ENCODE results near the gene DCLK2. TPM values are rescaled to one million over a fixed set of nuclear protein-coding genes. Genes with fewer than 3 reads are reported as not detected.

DCLK2 gene
- total and polyA plus RNA-seq, 2 of the 8 experiments (the other 6 are each of a cell fraction or from before 2014, with no cell fraction given), result 0.32 to 0.37 TPM

GRCh38 chr4:150211799-150212445 lies 133.7 kb downstream of the DCLK2 start:
- Histone ChIP-seq H2BK120ac (replicated peaks; ENCODE audit: low read depth, low read length) (no peak overlapping the region), H4K20me1 (replicated peaks in 1 of 2; ENCODE audit: control insufficient read depth in 1 of 2, insufficient read depth in 2 of 2, low read length in 2 of 2) (no peaks in the 10 kb centered on the region), H4K91ac (replicated peaks; ENCODE audit: insufficient read length, low read length) (no peak overlapping the region), H4K5ac (ENCODE audit: insufficient read length, low read depth, low read length) (no peak overlapping the region), H3K79me2 (ENCODE audit: control insufficient read depth in 1 of 2, insufficient read depth in 2 of 2, low read length in 2 of 2) (no peaks in the 10 kb centered on the region), H2AK5ac (ENCODE audit: low read depth, low read length) (no peak overlapping the region), H3K14ac (ENCODE audit: insufficient read length) (no peak overlapping the region), H3K18ac (ENCODE audit: extremely low read depth, low read length) (no peak overlapping the region), H3K9me3 (ENCODE audit: insufficient read depth in 2 of 2, low read depth in 1 of 2, low read length in 1 of 2) (no peaks in the 10 kb centered on the region), H3K23ac (ENCODE audit: insufficient read length) (no peak overlapping the region), H2BK20ac (ENCODE audit: low read length) (no peak overlapping the region), H3K4me3 (ENCODE audit: extremely low read depth in 1 of 4, insufficient read depth in 2 of 4, low read depth in 3 of 4, low read length in 4 of 4) (no peak overlapping the region), H3K27me3 (replicated peaks in 1 of 4; ENCODE audit: control insufficient read depth in 3 of 4, extremely low read depth in 1 of 4, insufficient read depth in 3 of 4, low read length in 3 of 4) (no peaks in the 10 kb centered on the region), H3K79me1 (ENCODE audit: low read depth, low read length) (no peaks in the 10 kb centered on the region), H3K4ac (replicated peaks; ENCODE audit: insufficient read length, low read depth, low read length) (no peak overlapping the region), H3K36me3 (ENCODE audit: control insufficient read depth in 2 of 4, insufficient read depth in 4 of 4, low read length in 3 of 4) (no peaks in the 10 kb centered on the region), H2BK15ac (ENCODE audit: low read length) (no peak overlapping the region), H2BK12ac (ENCODE audit: low read depth, low read length) (no peak overlapping the region), H2BK5ac (ENCODE audit: low read depth, low read length) (no peak overlapping the region), H4K8ac (ENCODE audit: extremely low read depth, insufficient read depth, low read length) (no peak overlapping the region), H3K9ac (replicated peaks in 1 of 4; ENCODE audit: extremely low read depth in 1 of 4, low read depth in 3 of 4, low read length in 3 of 4) (no peak overlapping the region), H3K23me2 (ENCODE audit: low read depth, low read length) (no peaks in the 10 kb centered on the region), H3K4me1 (replicated peaks in 1 of 4; ENCODE audit: control insufficient read depth in 3 of 4, insufficient read depth in 4 of 4, low read length in 3 of 4) (peaks cover 0 to 3% (median 0%) of the 10 kb centered on the region in 4 experiments; a peak in 1 of 7 replicates), H2AFZ (ENCODE audit: low read length) (no peak overlapping the region), H3K27ac (ENCODE audit: low read depth, low read length) (no peak overlapping the region), H3K4me2 (ENCODE audit: insufficient read depth in 1 of 2, low read depth in 2 of 2, low read length in 2 of 2) (no peak overlapping the region), H3K56ac (replicated peaks; ENCODE audit: insufficient read length, low read depth, low read length) (no peak overlapping the region)
- no peak for FAIRE-seq
- DNase-seq (ENCODE audit: low read depth in 1 of 2, low spot score in 2 of 2), result no peak
- no peak for TF ChIP-seq SRF (IDR thresholded peaks at IDR 0.05; ENCODE audit: low read depth, low read length)
- TF ChIP-seq BCL11A (IDR thresholded peaks at IDR 0.05; ENCODE audit: low read depth in 2 of 2, low read length in 2 of 2), result no peak
- no peak for TF ChIP-seq USF2 (IDR thresholded peaks at IDR 0.05; ENCODE audit: low read length)
- CTCF ChIA-PET (ENCODE audit: partially characterized antibody), result interaction anchor here (0.8 to 3.7 kb wide), 4 partner anchors 12 to 201 kb away, joined by 5 to 25 read pairs (median 14); no protein-coding TSS in a partner anchor
- POLR2A ChIA-PET (ENCODE audit: partially characterized antibody), result interaction anchor here (0.6 kb wide), 1 partner anchor 15 kb away, joined by 3 read pairs; no protein-coding TSS in a partner anchor
- 89% methylated on average over 4 of the region's 4 CpGs; no CpG with 5 or more reads in 1 of the 2 experiments for whole genome bisulfite sequencing, 2 experiments (ENCODE audit: extremely low coverage in 1 of 2, insufficient coverage in 1 of 2, insufficient read length in 1 of 2, insufficient replicate concordance in 2 of 2, low coverage in 1 of 2, low lambda C conversion rate in 2 of 2, missing lambda C conversion rate in 1 of 2)
